ENCODE data around the gene DYNC1I1. TPM values are rescaled to one million over a fixed set of nuclear protein-coding genes. Genes with fewer than 3 reads are reported as not detected.

DYNC1I1 gene
- polyA plus RNA-seq, 1 donor: 0.98 TPM

DNA sequence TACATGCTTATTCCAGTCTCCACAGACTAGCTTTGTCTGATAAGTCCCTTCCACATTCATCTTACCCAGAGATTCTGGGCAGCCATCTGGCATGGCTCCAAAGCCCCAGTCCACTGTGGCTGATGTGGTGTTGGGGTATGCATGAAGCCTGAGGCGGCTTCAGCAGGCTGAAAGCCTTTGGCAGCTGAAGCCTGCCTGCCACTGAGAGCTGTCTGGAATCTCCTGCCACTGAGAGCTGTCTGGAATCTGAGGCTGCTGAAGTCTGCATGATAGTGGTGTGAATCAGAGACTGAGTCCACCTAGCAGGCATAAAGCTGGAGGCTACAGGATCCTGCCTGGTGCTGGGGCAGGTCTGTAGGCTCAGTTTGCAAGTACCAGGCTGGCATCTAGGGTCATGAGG, 87.1 kb downstream of the DYNC1I1 start:
- no peak for DNase-seq

DNA sequence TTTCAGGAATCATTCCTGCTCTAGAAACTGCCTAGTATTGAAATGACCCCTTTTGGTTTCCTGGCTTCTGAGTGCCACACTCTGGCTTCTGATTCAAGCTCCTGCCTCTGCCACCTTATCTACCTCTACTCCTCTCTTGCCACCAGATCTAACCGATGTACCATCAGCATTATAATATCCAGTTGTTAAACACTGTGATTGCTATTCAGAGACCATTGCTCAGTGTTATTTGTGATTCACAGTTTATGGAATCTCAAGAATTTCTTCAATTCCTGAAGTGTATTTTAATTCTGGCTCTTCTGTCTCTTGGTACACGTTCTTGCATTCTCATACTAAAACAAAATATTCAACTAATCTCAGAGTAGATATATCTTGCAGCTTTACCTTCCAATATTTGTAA, 88.7 kb downstream of the DYNC1I1 start:
- DNase-seq: no peak

DNA sequence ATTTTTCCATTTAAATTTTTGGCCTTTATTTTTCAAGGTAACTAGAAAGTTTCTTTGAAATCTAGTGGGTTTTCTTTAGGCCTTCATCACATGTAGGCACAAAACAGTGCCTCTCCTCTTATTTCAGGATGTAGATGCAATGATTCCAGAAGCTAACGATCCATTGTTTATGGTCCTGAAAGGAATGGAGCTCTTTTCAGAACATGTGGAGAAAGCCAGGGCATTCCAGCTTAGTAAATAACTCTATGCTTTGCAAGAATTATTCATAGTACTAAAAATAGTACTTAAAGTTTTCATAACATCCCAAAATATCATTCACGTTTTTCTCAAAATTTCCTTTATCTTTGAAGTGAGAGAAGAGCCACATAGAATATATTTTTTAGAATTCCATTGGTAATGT, 91.3 kb downstream of the DYNC1I1 start:
- no peak for DNase-seq

DNA sequence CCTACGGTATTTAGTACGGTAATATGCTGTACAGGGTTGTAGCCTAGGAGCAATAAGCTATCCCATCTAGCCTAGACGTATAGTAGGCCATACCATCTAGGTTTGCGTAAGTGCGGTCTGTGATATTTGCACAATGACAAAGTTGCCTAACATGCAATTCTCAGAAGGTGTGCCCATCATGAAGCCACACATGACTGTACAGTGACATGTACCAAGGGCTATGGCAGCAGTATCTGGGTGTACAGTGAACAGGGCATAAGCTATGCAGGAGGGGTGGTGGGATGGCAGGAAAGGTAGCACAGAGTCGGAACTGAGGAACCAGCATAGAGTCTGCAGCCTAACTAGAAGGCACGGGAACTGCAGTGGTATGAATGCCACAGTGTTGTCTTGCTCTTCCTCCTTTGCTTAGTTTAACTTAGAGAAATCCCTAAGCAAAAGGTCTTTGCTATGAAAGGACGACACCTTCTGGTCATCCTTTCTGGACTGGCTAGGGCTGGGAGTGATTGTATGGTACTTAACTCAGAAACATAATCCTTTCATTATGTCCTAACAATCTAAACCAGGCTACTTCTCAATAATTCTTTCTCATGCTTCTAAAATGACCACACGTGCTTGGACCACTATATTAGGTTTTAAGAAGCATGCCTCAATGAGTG, 93.5 kb downstream of the DYNC1I1 start:
- DNase-seq: peak; percentile 32

DNA sequence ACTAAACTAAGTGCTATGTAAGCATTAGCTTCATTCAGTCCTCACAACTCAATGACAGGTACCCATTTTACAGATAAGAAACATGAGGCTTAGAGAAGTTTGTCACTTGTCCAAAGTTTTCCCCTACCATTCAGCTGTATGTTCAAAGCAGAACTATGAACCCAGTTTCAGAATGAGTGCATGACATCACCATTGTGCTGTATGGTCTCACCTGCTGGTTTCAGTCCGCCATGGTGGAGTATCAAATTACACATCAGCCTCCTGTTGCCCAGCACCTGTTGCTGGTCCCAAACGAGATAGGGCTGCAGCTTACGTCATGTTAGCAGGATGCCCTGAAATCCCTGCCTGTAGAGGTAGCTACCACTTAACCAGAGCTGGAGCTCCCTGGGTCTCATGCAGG, 95.0 kb downstream of the DYNC1I1 start:
- no peak for DNase-seq

DNA sequence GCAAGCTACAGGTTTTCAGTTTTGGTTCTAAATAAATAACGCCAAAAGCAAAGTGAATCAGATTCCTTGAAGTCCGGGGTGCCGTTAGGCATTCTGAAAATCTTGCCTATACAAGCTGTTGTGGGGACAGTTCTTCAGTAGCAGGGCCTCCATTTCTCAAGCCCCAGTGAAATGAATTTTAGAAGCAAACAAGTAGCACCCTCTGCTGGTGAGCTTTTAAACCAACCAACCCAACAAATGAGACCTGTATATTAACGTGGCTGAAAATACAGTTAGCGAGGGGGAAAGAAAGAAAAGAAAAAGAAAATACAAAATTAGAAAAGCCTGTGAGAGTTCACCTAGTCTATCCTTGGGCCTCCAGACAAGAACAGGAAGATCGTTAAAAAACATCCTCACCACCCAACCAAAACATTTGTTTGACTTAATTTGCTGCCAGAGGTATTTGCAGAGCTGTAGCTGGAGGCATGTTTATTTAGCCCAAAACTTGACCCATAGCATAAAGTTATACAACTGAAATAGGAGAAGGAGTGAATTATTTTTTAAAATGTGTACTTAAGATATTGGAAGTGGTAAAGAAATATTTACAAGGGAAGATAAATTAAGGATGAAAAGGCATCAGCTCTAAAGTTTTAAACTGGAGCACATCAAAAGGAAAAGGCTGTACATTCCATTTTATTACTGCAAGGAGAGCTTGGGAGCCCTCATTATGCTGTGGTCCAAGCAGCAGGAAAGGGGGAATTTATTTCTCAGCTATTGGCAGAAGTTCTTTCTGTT, 98.9 kb downstream of the DYNC1I1 start:
- DNase-seq: peak; percentile 68

DNA sequence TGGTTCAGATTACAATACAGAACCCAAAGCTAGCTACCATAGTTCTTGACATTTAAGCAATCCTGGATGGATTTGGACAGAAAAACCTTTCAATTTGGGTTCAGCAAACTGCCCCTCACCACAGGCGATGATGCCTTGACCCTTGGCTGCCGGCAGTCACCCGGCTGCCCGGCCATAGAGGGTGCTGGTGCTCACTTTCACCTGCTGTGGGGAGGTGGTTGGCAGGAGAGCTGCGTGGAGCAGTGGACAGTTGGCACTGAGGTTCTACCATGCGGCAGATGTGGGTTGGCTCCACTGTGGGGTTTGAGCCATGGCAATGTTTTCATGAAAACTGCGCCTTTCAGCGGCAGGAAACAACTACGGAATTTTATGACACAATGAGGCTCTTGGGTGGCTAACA, 99.5 kb downstream of the DYNC1I1 start:
- no peak for DNase-seq

DNA sequence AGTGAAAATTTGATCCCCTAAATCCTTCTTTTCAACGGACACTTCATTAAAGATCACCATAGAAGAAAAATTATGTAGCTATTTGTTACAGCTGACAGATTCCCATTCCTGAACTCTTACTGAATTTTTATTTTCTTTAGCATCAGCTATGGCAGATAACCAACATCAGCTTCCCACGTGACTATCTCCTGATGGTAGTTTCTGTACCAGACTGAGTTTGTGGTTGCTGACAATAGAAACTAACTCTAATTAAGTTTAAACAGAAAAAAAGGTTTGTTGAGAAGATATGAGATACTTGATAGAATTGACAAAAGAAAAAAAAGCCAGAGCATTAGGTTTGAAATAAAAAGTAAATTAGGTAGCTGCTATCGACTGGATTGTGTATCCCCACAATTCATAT, 101.8 kb downstream of the DYNC1I1 start:
- no peak for DNase-seq

DNA sequence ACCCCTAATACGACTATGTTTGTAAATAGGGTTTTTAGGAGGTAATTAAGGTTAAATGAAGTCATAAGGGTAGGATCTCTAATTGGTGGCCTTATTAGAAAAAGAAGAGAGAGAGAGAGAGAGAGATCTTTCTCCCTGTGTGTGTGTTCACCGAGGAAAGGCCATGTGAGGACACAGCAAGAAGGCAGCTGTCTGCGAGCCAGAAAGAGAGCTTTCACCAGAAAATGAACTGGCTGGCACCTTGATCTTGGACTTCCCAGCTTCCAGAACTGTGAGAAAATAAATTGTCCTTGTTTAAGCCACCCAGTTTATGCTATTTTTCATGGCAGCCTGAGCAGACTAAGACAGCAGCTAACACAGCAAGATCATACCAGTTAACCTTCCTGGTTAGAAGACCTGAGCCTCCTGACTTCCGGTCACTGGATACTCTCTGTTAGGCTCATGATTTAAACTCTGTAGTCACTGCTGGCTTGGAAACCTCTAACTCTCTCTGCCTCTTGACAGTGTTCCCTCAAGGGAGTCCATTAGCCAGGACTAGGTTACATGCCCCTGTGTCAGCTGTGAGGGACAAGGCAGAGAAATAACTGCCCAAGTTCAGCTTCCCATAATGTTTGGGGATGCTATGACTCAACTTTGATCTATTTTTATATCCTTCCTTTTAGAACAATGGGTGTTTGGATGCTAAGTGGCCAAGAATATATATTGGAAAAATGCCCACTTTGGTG, 102.3 kb downstream of the DYNC1I1 start:
- DNase-seq: peak; percentile 13

DNA sequence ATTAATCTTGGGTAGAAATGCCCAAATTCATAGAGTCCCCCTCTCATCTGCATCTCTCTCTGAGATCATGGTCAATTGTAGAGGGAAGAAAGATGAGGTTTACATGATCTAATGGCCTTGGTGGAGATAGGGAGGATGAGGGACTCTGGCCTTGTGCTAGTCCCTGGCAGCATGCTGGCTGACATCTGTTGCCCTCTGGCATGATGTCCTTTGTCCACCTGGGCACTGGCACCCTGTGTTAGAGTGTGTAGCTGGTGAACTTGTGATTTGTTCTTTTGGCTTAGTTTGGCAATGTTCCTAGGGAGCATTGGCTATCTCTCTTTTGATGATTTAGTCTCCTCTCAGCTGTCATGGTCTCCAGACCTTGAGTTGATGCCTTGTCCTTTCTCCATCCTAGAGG, 103.2 kb downstream of the DYNC1I1 start:
- DNase-seq: no peak

DNA sequence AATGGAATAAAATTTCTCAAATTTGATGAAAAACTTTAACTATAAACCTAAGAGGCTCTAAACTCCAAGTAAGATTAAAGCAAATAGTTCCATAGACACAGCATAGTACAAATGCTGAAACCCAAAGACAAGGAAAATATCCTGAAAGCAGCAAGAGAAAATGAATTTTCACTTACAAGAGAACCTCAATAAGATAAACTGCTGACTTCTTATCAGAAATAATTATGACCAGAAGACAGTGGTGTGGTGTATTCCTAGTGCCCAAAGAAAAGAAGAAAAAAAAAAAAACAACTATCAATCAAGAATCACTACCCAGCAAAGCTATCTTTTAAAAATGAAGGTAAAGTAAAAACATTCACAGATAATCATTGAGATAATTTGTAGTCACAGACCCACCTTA, 106.3 kb downstream of the DYNC1I1 start:
- DNase-seq: no peak

DNA sequence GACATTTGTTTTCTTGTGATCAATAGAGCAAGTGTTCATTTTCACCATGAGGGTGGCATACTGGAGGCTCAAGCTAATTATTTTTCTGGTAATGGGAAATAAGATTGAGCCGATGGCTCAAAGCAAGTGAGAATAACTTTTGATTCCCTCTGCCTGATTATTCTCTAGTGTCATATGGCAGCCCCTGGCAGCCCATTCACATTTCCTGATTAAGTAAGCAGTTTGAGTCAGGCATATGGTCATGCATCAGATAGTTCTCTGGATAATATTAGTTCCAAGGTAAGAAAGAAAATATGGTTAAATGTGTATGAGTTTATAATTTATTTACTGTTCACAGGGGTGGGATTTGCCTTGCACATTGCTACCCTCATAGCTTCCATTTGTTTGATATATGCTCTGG, 109.2 kb downstream of the DYNC1I1 start:
- DNase-seq: no peak

DNA sequence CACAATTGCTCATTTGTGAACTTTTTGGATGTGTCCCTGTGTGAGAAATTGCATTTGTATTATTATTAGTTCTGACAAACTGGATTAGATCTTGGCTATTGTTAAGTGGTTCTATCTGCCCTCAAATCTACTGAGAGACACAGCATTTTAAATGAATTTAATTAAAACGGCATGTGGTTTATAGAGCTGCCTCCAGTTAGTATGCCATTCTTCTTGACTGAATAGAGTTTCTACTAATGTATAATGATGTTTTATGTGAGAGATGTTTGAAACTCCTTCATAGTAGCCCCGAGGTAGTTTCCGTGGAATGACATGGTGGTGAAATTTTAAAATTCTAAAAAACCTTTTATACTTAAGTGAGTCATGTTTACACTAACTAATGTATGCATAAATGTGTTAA, 110.9 kb downstream of the DYNC1I1 start:
- no peak for DNase-seq

DNA sequence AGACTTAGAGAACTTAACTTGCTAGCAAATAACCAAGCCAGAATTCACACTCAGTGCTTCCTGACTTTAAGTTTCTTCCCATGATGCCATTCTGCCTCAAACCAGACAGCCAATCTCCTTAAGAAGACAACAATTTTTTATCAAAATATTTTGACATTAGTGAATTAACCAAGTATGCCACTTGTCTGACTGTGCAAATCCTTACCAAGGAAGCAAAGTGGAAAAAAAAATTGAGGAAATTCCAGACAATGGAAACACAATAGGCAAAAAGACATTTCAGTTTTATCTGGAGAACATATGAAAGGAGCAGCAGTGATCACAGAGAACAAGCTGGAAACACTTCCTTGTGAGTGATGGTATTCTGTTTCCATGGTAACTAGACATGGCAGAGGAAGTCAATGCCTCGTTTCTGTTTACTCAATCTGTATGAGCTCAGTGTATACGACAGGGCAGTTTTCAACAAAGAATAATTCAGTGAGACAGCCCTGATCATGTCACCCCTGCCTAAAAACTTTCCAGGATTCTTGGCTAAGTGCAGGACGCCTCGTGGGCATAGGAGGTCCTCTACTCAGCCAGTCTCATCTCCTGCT, 114.2 kb downstream of the DYNC1I1 start:
- peak; percentile 14 for DNase-seq

DNA sequence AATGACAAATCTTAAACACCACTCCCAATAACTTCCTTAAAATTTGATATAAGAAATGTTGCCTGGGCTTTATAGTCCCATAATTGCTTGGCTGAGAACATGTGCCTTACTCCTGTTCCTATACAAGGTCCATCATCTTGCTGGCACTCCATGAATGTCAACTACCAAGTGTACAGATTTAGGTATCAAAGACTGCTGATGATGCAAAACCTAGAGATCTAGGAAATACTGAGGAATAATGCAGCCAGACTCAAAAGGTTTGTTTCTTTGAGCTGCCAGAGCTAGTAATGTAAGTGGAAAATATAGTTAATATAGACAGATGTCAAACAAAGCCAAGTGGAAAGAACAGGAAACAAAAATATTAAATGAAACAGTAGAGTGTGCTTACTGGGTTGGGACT, 121.1 kb downstream of the DYNC1I1 start:
- DNase-seq: no peak

DNA sequence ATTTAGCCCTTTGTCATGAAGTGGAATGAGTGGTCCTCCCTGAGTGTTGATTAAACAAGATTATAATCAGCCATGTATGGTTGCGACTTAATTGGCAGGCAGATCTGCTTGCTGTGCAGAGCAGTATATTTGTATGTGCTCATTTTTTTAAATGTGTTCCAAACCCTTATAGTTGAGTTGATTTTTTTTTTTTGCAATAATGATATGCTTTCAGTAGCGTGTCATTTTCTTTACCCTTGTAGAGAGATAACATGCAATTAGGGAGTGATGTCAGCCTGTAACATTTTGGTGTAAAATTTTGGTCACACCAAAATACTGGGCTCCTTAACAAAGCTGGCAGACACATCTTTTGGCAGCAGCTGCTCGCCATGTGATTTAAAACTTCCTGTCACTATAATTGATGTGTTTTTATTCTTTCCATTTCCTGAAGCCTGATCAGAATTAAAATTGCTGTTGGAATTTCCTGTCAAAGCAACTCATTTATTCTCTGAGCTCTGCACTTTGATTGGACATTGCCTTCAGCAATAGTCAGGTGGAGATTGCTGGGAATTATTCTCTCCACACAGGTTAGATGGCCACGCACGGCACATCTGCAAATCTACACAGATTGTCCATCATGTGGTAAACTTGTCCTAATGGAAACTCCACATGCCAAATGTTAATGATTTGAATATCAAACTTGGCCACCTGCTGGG, 125.3 kb downstream of the DYNC1I1 start:
- no peak for DNase-seq

DNA sequence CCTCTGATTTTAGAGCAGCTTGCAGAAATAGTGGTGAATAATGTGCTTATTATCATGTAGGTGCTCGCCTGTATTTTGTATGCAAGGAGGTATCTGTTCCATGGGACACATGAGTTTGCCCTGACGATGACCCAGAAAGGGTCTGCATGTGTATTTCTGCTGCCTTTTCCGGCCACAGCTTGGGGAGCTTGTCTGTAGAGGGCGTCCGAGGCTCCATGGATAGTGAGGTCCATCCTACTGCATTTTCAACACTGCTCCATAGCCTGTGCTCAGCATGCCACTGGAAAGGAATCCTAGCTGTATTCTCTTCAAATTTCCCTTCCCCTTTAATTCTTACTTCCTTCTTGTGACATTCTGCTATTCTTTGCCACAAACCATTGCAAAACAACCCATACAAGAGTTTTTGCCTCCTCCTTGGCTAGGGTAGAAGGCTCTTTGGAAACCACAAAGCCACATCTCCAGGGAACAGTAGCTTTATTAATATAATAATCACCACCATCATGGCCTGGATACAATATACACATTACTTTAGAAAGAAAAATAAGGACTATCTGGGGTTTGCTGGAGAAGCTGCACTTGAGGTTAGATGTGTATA, 127.7 kb downstream of the DYNC1I1 start:
- no peak for DNase-seq

DNA sequence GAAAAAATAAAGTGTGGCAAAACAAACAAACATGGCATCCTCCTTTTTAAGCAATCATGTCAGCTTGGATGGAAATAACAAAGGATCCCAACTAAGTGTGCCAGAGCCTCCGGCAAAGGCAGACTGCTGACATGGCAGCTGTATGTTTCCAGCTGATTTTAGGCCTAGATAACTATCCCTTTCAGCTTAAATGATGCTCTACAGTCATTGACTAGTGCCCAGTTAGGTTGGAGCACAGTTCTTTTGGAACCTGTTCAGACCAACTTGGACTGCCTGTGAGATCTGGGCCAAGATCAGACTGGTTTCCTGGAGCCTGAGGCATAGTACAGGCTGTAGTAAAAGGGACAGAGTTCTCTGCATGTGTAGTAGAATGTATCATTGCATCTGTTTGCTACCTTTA, 128.7 kb downstream of the DYNC1I1 start:
- DNase-seq: no peak

DNA sequence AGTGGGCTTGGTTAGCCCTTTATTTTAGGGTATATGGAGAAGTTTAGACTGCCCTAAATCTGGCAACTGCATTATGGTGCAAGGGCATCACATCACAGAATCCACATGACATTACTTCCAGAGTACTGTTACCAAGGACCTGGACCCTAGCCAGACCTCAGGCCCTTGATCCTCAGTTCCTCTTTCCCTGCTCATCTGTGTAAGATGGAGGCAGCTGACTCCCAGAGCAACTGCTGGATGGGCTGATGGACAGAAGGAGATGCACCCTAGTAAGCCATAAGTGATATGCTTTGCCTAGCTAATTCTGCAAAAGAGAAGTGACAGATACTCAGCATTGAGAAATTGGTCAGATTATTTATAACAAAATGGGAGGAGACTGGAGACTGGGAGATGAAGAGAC, 131.7 kb downstream of the DYNC1I1 start:
- no peak for DNase-seq

DNA sequence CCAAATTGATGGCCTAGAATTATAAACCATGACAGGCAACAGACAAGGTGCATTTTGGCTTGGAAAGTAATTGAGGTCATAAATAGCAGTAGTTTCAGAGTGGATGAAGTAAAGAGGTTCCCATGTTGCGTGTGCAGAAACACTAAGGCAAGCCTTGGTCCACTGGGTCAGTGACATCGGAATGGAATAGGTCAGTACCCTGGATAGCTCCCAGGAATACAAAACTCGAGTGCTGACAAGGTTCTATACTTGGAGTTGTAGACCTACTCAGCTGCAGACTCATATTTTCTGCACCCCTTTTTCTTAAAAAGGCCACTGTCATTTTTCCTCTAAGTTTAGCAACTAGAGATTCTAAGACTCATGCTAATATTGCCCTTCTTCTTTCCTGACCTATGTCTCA, 132.8 kb downstream of the DYNC1I1 start:
- DNase-seq: no peak

DNA sequence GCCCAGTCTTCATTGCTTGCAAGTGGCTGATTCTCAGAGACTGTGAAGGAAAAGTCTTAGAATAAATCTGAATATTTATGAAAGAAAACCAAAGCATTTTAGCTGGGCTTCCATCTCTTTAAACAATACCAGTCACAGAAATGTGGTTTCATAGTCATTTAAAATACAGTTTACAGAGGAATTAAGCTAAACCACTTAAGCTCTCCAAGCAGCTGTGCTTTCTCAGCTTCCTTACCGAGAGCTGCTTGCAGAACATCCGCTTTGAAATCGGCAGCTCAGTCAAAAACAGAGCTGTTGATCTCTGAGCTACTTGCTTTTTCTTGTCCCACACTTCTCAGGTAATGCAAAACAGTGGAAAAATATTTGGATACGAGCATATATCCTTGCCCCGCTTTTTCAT, 134.5 kb downstream of the DYNC1I1 start:
- no peak for DNase-seq

DNA sequence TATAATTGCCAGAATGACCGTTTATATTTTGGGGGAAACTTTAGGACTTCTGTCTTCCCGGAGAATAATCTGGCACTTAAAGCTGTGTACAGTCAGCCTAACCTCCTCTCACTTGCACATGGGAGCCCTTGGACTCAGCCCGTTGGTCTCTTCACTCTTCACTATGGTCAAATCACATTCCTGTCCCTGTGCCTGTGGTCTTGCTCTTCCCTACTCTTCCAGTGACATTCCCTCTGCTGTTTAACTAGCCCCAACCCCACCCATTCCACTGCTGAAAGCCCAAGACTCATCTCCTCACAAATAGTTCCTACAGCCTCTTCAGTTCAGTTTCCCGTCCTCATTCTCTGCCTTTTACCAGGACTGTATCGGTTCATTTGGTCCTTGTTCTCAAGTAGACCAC, 135.0 kb downstream of the DYNC1I1 start:
- no peak for DNase-seq
